ENCODE data around the gene PRELID1.
"Not testable (repeated sequence)": the region's sequence is repeated elsewhere in the genome, so short reads cannot be mapped to it uniquely, and the experiment has no call there.

The PRELID1 gene

DNA sequence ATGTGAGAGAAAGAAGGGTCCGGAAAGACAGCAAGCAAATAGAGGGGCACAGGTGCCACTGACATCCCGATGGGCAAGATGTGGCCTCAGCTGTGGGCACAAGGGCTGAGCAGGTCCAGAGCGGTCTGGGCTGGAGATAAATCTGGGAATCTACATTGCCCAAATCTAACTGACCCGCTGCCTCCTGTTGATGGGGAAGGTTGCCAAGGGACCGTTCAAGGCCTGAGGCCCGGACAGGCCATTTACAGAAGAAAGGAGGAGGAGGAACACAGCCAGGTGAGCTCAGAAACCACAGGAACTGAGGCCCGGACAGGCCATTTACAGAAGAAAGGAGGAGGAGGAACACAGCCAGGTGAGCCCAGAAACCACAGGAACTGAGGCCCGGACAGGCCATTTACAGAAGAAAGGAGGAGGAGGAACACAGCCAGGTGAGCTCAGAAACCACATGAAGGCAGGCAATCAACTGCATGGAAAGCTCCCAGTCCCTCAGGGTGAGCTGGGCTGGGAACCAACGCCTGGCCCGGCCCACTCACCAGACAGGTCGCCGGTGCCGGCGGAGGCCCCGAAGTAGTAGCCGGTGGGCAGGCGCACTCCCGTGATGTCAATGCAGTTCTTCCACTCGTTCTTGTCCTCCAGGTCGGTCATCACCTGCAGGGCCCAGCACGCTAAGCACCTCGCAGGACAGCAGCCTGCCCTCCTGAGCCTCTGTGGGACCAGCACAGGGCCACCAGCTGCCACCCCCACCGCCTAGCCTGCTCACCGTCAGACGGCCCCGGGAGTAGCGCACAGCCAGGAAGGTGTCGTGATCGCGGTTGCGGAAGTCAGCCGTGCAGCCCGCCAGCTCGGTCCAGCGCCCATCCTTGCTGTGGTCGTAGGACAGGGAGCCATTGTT, 33.2 kb downstream of the PRELID1 start:
- no peak for DNase-seq

DNA sequence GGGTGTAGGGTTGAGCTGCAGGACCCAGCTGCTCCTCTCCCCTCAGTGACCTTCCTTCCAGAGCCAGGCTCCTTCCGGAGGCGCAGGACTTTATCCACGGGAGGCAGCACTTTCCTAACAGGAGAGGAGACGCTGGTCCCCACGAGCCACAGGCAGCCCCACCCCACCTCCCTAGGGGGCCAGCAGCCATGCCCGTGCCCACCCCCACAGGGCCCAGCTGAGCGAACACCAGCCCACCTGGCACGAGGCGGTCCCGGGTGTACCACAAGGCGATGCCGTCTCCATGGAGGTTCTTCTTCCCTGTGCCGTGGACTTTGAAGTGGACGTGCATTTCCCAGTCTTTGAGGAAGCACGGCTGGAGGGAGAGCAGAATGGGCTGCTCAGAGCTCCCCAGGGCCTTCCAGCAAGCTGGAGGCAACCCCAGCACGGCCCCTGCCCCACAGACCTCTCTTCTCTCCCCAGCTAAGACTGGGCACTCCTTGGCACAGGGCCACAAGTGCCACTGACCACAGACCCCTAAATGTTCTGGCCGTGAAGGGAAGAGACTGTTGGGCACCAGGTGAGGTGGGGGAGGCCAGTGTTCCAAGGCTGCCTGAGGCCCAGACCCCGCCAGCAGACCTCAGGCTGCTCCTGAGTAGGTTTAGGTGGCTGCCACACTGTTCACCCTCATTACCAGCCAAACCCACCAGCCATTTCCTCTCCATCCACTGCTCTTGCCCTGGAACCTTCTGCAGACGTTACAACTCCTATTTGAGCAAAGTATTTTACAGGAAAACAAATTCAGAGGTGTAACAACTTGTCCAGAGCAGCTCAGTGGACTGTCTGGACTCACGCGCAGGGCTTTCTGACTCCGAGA, 34.9 kb downstream of the PRELID1 start:
- no peak for DNase-seq

DNA sequence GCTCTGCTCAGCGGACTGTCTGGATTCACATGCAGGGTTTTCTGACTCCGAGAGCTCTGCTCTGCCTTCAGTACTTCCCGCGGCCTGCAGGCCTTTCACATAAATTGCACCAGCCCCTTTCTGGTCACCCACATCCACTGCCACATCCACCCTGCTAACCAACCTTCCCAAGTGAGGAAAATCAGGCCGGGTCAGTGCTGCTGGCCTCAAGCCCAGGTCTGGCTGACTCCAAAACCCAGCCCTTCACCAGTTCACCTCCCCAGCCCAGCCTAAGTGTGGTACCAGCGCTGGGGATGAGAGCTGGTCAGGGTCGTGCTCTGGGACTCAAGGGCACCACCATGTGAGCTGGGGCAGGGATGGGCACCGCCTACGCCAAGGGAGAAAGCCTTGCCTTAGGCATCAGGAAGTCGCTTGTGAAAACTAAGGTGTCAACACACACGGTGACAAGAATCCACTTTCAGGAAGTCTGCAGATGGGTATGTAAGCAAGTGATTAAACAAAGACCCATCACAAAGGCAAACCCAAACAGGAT, 35.6 kb downstream of the PRELID1 start:
- no peak for DNase-seq

DNA sequence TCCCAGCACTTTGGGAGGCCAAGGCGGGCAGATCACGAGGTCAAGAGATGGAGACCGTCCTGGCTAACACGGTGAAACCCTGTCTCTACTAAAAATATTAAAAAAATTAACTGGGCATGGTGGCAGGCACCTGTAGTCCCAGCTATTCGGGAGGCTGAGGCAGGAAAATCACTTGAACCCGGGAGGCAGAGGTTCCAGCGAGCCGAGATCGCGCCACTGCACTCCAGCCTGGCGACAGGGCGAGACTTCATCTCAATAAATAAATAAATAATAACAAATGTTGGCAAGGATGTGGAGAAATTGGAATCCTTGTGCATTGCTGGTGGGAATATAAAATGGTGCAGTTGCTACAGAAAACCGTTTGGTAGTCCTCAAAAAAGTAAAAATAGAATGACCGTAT, 39.4 kb downstream of the PRELID1 start:
- not testable (repeated sequence) for DNase-seq

DNA sequence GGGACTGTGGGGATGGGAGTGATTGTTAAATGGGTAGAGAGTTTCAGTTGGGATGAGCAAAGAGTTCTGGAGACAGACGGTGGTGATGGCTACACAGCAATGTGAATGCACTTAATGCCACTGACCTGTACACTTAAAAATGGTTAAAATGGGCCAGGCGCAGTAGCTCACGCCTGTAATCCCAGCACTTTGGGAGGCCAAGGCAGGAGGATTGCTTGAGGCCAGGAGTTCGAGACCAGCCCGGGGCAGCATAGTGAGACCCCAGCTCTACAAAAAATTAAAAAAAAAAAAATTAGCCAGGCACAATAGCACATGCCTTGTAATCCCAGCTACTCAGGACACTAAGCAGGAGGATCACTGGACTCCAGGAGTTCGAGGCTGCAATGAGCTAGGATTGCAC, 40.2 kb downstream of the PRELID1 start:
- DNase-seq, result no peak

DNA sequence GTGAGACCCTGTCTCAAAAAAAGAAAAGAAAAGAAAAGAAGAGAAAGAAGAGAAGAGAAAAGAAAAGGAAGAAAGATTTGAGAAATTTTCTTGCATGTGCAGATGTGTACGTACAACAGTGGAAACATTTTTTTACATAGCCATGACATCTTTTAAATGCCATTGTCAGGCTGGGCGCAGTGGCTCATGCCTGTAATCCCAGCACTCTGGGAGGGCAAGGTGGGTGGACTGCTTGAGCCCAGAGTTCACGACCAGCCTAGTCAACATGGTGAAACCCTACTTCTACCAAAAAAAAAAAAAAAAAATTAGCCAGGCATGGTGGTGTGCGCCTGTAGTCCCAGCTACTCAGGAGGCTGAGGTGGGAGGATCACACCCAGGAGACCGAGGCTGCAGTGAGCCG, 41.3 kb downstream of the PRELID1 start:
- DNase-seq, result no peak

DNA sequence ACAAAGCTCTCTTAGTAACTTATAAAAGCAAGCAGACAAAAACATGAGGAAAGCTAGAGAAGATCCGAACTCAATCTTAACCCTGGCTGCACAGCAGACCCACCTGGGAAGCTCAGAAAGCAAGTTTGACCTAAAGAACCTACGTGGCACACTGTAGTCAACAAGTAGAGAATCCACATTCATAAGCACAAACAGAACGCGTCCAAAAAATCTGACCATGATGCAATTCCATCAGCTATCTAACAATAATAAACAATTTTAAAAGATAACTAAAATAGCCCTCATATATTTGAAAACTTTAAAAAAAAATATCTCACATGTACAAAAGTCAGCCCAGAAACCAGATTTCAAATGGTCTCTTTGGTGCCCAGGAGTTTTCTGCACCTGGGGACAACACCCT, 43.2 kb downstream of the PRELID1 start:
- no peak for DNase-seq

DNA sequence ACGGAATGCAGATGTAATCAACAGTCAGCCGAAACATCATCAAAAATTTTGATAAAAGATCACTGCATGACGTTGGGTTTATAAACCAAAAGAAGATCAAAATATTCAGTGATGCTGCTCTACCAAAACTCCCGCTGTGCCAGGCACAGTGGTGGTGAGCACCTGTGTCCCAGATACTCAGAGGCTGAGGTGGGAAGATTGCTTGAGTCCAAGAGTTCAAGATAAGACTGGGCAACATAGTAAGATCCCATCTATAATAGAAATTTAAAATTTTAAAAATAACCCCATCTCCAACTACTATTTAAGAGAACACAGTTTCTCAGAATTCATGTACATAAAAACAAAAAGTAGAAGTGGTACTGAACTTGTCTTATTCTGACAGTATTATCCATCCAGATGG, 44.1 kb downstream of the PRELID1 start:
- no peak for DNase-seq

DNA sequence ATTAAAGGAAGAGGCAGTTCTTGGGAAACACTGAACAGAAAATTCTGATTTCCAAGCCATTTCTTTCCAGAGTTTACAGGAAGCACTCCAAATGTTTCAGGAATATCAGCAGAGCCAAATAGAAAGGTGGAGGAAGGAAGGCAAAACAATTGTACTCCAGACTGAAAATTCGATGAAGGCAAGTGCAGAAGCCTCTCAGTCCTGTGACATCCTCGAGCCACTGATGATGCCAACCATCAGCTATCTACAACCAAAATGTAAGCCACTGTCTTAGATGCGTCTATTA, 45.7 kb downstream of the PRELID1 start:
- DNase-seq, result no peak

DNA sequence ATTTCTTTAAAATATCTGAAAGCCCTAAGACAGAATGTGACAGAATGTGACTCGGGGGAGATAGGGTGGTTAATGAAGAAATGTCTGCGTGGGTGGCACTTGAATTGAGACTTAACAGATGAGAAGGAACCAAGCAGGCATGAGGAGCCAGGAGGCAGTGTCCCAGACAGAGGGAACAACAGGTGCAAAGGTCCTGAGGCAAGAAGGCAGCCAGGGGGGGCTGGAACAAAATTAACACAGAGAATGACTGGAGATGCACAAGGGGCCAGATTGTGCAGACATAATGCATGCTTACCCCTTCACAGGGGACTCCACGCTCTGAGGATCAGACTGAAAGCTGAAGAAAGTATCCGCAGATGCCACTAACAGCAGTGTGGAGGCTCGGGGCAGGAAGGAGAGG, 46.2 kb downstream of the PRELID1 start:
- DNase-seq, result no peak

DNA sequence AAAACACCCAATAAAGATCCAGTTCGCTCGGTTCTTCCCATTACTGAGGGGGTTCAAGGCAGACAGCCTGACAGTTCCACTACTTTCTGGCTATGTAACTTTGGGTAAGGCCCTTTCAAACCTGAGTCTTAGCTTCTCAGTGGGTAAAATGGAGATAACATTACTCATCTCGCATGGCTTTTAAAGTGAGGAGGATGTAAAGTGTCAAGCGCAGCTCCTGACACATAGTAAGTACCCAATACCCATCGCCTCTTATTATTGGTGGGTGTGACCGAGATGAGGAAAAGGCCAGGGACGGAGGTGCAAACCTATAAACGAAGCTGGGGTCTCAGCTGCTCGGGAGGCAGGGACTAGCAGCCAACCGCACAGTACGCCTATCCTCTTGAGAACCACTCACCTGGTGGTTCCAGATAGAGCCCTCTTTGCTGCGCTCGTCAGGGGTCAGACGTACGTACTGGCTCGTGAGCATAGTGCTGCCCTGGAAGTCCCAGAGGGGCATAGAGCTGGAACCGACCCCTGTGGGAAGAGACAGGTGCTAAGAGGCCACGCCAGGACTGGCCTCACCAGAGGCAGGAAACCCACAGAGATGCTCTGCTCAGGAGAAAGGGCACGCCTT, 47.3 kb downstream of the PRELID1 start:
- no peak for DNase-seq

DNA sequence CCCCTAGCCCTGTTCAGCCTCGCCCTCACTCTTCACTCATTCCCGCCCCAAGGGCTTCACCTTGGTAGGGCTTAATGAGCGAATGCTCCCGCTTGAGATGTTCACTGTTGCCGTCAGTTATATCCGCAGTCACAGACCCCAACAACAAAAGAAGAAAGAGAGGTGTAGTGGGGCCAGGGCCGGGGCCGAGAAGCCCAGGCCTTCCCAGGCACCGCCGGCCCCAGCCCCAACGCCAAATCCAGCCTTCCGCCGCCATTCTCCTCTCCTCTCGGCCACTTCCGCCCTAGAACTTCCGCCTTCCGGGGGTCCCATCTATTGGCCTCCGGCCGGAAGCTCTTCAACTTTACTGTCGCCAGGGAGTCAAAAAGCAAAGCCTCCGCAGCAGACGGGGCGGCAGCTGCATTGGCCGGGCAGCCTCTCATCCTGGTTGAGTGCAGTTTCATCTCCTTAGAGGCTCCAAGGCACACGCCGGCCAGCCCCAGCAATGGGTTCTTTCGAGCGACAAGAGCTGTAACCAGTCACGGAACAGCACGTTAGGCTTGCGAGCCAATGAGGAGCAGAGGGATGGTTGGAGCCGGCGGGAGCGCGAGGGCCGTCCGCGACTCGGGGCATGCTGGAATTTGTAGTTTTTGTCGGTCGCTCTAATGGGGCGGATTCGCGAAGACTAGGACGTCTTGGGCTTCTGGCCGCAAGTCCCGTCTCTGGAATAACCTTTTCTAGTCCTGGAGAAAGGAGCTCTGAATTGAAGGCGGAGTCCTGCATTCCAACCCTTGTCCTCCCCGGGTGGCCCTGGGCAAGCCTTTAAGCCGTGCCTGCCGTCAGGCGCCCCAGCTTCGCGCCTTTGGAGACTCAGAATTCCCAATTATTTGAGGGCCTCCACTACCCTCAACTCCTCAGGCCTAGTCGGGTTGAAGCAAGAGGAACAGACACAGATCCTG, 48.1 kb downstream of the PRELID1 start, which contains the start of gene LMAN2:
Gene LMAN2 (minus strand): TSS at position 277 of the 938 bp plus-strand sequence. CDS start 21 bp downstream, at position 256.
- peak; percentile 83 to 85 for DNase-seq

DNA sequence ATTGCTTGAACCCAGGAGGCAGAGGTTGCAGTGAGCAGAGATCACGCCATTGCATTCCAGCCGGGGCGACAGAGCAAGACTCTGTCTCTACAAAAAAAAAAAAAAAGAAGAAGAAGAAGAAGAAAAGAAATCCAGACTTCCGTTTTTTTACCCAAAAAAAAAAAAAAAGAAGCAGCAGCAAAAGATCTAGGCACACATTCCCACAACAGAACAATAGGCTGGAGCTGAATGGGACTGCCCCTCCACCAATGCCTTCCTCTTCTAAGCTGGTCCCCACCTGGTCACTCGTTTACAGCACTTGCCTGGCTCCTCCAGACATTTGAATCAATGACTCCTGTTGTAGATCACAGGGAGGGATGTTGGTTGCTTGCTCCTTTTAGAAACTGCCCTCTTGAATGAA, 49.5 kb downstream of the PRELID1 start:
- no peak for DNase-seq

DNA sequence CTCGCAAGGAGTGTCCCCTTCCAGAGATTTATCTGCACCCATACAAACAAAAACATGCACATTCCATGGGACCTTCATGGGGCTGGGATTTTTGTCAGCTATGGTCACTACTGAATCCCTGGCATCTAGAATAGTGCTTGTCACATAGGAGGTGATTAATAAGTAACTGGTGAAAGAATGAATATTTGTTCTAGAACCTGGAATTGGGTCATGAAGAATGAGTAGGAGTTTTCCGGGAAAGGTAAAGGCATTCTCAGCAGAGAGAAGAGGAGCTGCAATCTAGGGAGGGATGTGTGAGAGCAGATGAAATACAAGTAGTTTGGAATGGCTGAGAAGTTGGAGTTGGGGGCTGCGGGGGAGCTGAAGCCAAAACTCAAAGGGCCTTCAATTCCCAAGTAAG, 50.7 kb downstream of the PRELID1 start:
- DNase-seq, result no peak

DNA sequence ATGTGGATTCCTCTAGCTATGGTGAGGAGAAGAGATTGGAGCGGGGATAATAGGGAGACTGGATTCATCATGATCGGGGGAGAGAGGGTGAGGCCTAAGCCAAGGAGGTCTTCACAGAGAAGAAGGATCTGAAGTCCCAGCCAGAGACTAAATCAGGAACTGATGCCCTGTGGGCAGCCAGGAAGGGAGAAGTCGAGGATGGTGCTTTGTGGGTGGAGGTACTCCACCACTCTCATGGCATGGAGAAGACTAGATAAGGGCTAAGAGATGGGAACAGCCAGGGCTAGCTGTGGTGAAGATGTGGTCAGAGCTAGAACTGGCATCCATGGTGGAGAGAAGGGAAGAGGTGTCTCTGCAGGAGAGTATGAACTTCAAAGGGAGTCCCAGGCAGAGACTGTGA, 51.1 kb downstream of the PRELID1 start:
- DNase-seq, result no peak

DNA sequence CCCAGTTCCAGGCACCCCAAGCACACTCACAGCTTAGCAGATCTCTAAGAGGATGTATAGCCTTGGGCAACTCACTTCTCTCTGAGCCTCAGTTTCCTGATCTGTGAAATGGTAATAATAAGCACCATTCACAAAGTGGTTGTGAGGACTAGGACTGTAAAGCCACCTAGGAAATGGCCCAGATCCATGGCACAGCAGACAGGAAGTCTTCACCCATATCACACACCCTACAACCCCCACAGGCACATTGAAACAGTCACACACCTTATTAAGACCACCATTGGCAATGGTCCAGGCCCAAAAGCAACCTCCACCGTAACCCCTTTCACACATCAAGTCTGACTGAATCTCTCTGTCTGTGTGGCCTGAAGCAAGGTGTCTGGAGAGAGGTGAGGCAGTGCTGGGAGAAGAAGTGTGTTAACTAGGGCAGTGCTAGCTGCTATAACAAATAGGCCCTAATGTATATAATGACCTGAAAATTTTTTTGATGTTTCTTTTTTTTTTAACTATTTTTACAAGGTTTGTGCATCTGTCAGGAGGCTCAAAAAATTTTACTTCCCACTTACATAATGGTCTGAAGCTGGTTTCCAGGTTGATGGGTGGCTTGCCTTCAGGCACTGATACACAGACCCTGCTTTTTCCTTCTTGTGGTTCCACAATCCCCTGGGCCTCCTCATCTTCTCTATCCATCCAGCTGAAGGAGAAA, 51.7 kb downstream of the PRELID1 start:
- DNase-seq, result no peak

DNA sequence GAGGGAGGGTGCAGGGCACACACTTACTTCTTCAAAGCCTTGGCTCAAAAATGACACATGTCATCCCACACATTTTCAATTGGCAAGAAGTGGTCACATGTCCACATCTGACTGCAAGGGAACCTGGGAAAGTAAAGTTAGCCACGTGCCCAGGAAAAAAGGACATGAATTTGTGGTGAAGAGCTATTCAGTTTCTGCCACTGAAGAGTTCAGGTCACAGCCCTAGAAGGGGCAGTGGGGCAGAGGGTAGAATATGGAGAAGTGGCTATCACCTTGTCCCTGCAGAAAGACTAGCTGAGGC, 52.2 kb downstream of the PRELID1 start:
- DNase-seq, result no peak

Data from stimulated activated CD4-positive, alpha-beta T cell treated with anti-CD3 and anti-CD28 coated beads, Interleukin-2, amount 100 ng/mL, for 48 hours (primary cell).